ENCODE data around the gene SIK3. TPM values are rescaled to one million over a fixed set of nuclear protein-coding genes. Genes with fewer than 3 reads are reported as not detected.
A peak's percentile ranks its signal among the peaks of the same experiment; 100 is the strongest.

Gene SIK3
- total RNA-seq, 1 donor from 2014 or later = 32.9 TPM

DNA sequence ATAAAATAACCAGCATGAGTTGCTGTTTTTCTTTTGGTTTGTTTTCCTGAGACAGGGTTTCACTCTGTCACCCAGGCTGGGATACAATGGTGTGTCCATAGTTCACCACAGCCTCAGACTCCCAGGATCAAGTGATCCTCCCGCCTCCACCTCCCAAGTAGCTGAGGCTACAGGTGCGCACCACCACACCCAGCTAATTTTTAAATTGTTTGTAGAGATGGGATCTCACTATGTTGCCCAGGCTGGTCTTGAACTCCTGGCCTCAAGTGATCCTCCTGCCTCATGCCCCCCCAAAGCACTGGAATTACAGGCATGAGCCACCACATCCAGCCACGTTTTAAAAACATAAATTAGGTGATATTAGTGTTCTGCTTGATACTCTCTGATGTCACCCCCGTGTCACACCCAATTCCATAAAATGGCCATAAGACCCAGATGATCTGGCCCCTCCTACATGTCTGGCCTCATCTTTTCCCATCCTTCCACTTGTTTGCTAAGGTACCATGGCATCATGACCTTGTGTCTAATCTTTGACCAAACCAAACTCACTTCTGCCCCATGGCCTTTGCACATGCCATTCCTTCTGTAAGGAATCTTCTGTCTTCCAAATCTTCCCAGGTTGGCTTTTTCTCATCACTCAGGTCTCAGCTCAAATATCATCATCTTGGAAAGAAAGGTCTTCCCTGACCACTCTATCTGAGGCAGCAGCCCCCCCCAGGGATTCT lies 6.3 kb downstream of the SIK3 start:
- intact Hi-C loops (cut with DNase I) = no loop called here
- Histone ChIP-seq H3K4me3 (no peak overlapping the region), H3K27ac (no peak overlapping the region), H3K4me1 (peaks cover 42% of the 10 kb centered on the region), H3K9me3 (no peaks in the 10 kb centered on the region), H3K36me3 (no peaks in the 10 kb centered on the region), H3K27me3 (ENCODE audit: low read depth) (no peaks in the 10 kb centered on the region)
- ATAC-seq = no peak
- no peak for DNase-seq
- TF ChIP-seq CTCF (IDR thresholded peaks at IDR 0.05) = no peak

DNA sequence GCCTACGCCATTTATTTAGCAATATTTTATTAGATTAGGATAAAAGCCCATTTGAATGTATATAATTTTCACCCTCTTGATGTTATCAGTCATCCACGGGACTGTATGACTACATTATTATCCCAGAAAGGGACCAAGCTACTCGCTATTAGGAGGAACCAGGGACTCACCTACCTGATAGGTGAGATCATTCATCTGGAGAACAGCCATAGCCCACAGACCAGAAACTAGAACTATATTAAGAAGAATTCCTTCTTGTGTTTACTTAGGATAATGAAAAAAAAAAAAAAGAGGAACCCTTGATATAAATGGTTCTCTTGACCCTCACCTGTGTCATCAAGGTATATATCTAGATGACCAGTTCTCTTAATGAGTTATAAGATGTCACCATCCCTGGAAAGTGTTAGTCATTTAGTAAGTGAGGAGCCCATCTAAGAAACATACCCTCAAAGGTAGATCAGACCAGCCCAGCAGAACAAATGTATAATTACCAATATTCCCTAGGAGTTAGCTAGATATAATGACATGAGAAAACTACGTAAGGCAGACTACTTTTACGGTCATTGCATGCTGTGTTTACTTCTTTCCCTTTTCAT lies 8.0 kb downstream of the SIK3 start:
- DNase-seq = no peak
- Histone ChIP-seq H3K27me3 (ENCODE audit: low read depth) (no peaks in the 10 kb centered on the region), H3K4me1 (peaks cover 25% of the 10 kb centered on the region), H3K27ac (no peak overlapping the region), H3K4me3 (no peak overlapping the region), H3K9me3 (no peaks in the 10 kb centered on the region), H3K36me3 (no peaks in the 10 kb centered on the region)
- intact Hi-C loops (cut with DNase I) = no loop called here
- no peak for TF ChIP-seq CTCF (IDR thresholded peaks at IDR 0.05)
- ATAC-seq = no peak

DNA sequence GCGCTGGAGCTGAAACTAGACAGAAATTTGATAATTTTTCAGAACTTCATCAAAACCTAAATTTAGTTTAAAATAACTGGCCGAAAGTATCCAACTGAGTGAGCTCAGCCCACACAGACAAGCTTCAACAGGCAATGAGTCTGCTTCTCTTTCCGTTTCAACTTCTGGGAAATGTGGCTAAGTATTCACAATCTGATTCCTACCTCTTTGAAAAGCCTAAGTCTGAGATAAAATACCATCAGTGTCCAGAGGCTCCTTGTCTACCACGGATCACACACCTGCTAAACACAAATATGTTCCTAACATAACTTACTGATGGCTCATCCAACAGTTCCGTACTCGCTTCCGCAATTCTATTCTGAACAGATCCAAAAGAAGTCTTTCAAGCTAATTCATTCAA lies 8.5 kb downstream of the SIK3 start:
- H3K27ac ChIP-seq = no peak overlapping the region
- DNase-seq = no peak
- no peak overlapping the region for H3K4me3 ChIP-seq
- no peaks in the 10 kb centered on the region for H3K9me3 ChIP-seq
- H3K27me3 ChIP-seq (ENCODE audit: low read depth) = no peaks in the 10 kb centered on the region
- H3K36me3 ChIP-seq = no peaks in the 10 kb centered on the region
- no peak for ATAC-seq
- peaks cover 20% of the 10 kb centered on the region for H3K4me1 ChIP-seq
- intact Hi-C loops (cut with DNase I) = no loop called here
- no peak for TF ChIP-seq CTCF (IDR thresholded peaks at IDR 0.05)

GRCh38 chr11:117087446-117087845 lies 10.8 kb downstream of the SIK3 start:
- H3K36me3 ChIP-seq = no peaks in the 10 kb centered on the region
- no peak overlapping the region for H3K27ac ChIP-seq
- no peaks in the 10 kb centered on the region for H3K9me3 ChIP-seq
- TF ChIP-seq CTCF (IDR thresholded peaks at IDR 0.05) = no peak
- ATAC-seq (no peak), DNase-seq (no peak)
- peaks cover 7% of the 10 kb centered on the region for H3K4me1 ChIP-seq
- H3K4me3 ChIP-seq = no peak overlapping the region
- no peaks in the 10 kb centered on the region for H3K27me3 ChIP-seq (ENCODE audit: low read depth)
- intact Hi-C loops (cut with DNase I) = no loop called here

DNA sequence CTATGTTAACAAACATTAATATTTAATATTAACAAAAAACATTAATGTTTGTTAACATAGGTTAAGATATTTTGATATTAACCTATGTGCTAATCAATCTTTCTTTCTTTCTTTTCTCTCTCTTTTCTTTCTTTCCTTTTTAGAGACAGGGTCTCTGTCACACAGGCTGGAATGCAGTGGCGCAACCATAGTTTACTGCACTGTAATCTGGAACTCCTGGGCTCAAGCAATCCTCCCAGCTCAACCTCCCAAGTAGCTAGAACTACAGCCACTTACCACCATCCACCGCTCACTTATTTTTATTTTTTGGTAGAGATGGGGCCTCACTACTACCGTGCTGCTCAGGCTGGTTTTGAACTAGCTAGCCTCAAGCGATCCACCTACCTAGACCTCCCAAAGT lies 13.2 kb downstream of the SIK3 start:
- H3K4me1 ChIP-seq = peaks cover 15% of the 10 kb centered on the region
- no peak for DNase-seq
- no peaks in the 10 kb centered on the region for H3K27me3 ChIP-seq (ENCODE audit: low read depth)
- H3K36me3 ChIP-seq = no peaks in the 10 kb centered on the region
- H3K9me3 ChIP-seq = no peaks in the 10 kb centered on the region
- H3K27ac ChIP-seq = no peak overlapping the region
- intact Hi-C loops (cut with DNase I) = no loop called here
- TF ChIP-seq CTCF (IDR thresholded peaks at IDR 0.05) = no peak
- no peak overlapping the region for H3K4me3 ChIP-seq
- ATAC-seq = peak in 1 of 2 donors; percentile 36

Measured in lower lobe of right lung (tissue), 2 donors.